Vagina (tissue), 2 donors: Measurements from ENCODE around the gene FKRP. TPM values are rescaled to one million over a fixed set of nuclear protein-coding genes. Genes with fewer than 3 reads are reported as not detected.

Experiments
- DNase-seq, 2 donors: peaks; one replicate each; pipeline ENCODE4 v3.0.0-alpha.2; 2017; ENCODE audit errors: extremely low spot score in 2 of 2
- H3K27ac ChIP-seq: fragments of 200-600 bp; sonication (generic); one replicate; pipeline ENCODE4 v1.5.1; 2019
- H3K27me3 ChIP-seq: fragments of 200-600 bp; sonication (generic); one replicate; pipeline ENCODE4 v1.5.1; 2019
- H3K36me3 ChIP-seq, 2 donors: fragments of 200-600 bp; sonication (generic); one replicate each; pipeline ENCODE4 v1.5.1; 2017 to 2019
- H3K4me1 ChIP-seq: fragments of 200-600 bp; sonication (generic); one replicate; pipeline ENCODE4 v1.5.1; 2019
- H3K4me3 ChIP-seq, 2 donors: fragments of 200-600 bp; sonication (generic); 1 replicate in 1 of 2; 2 replicates in 1 of 2; pipeline ENCODE4 v1.5.1; 2016 to 2019
- H3K9me3 ChIP-seq: fragments of 200-600 bp; sonication (generic); one replicate; pipeline ENCODE4 v1.5.1; 2019
- POLR2A ChIP-seq, 2 donors: fragments of 450-650 bp; IDR thresholded peaks; one replicate each; pipeline ENCODE4 v1.6.1; 2017; ENCODE audit warnings: antibody characterized with exemption in 2 of 2, mild to moderate bottlenecking in 2 of 2, moderate library complexity in 2 of 2
- POLR2AphosphoS5 ChIP-seq, 2 donors: sonication (generic); formaldehyde crosslinking; IDR thresholded peaks; one replicate each; pipeline ENCODE4 v1.9.0; 2017; ENCODE audit warnings: antibody characterized with exemption in 2 of 2, mild to moderate bottlenecking in 2 of 2, low read depth in 1 of 2; ENCODE audit not compliant: insufficient read depth in 1 of 2
- intact Hi-C: fragments of 100-400 bp; cut with DNase I; formaldehyde crosslinking; loops from one replicate; pipeline ENCODE4 v1.15.1; 2023
- total RNA-seq: library from RNA; depleted of rRNA; stranded (reverse); fragments of >200 nt; gene quantifications from one replicate; pipeline ENCODE4 v1.2.3, GENCODE V29; 2016
- TF ChIP-seq, protein P1 (sequence below), 3 experiments: fragments of 450-650 bp in 2 of 3; fragments of 200-600 bp in 1 of 3; sonication (generic) in 1 of 3; IDR thresholded peaks; one replicate each; pipeline ENCODE4 v1.5.1; 2017 to 2019; ENCODE audit warnings: antibody characterized with exemption in 3 of 3, mild to moderate bottlenecking in 2 of 3, moderate library complexity in 2 of 3

Gene FKRP
- total RNA-seq, 1 donor from 2014 or later, result 14.7 TPM

DNA sequence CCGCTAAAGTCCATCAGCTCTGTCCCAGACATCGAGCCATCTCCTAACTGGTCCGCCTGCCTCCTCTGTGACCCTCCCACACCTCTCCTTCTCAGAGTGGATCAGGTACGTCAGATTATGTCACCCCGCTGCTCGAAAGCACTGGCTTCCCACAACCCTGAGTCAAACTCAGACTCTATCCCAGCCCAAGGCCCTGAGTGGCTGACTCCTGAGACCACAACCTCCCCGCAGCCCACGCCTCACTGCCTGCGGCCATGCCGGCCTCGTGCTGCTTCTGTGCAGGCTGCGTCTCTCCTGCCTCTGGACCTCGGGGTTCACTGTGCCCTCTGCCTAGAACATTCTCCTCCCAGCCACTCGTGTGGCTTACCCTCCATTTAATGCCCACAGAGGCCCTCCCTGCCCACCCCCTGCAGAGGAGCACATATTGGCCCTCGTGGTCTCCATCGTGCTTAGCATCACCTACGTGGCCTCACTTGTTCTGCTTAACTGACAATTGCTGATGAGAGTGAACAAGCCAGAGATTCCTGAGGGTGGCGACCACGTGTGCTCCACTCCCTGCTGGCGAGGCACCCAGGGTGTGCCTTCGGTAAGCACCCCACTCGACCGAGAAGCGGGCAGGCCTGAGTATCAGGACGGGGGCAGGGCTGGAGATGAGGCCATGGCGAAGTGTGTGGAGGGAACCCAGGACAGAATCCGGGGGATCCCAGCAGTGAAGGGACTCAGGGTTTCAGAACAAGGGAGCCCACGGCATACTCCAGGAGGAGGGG lies 13.5 kb upstream of the FKRP start:
- intact Hi-C loops, result no loop called here
- Histone ChIP-seq H3K36me3 (peaks cover 0 to 84% of the 10 kb centered on the region in 2 donors), H3K27ac (no peak overlapping the region), H3K4me3 (no peak overlapping the region), H3K9me3 (no peaks in the 10 kb centered on the region), H3K4me1 (peaks cover 31% of the 10 kb centered on the region), H3K27me3 (no peaks in the 10 kb centered on the region)
- TF ChIP-seq POLR2AphosphoS5 (IDR thresholded peaks at IDR 0.05; ENCODE audit: insufficient read depth in 1 of 2, low read depth in 1 of 2) (no peak), POLR2A (IDR thresholded peaks at IDR 0.05) (no peak)
- TF ChIP-seq, protein P1, sequence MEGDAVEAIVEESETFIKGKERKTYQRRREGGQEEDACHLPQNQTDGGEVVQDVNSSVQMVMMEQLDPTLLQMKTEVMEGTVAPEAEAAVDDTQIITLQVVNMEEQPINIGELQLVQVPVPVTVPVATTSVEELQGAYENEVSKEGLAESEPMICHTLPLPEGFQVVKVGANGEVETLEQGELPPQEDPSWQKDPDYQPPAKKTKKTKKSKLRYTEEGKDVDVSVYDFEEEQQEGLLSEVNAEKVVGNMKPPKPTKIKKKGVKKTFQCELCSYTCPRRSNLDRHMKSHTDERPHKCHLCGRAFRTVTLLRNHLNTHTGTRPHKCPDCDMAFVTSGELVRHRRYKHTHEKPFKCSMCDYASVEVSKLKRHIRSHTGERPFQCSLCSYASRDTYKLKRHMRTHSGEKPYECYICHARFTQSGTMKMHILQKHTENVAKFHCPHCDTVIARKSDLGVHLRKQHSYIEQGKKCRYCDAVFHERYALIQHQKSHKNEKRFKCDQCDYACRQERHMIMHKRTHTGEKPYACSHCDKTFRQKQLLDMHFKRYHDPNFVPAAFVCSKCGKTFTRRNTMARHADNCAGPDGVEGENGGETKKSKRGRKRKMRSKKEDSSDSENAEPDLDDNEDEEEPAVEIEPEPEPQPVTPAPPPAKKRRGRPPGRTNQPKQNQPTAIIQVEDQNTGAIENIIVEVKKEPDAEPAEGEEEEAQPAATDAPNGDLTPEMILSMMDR (IDR thresholded peaks at IDR 0.05), result no peak
- no peak for DNase-seq

DNA sequence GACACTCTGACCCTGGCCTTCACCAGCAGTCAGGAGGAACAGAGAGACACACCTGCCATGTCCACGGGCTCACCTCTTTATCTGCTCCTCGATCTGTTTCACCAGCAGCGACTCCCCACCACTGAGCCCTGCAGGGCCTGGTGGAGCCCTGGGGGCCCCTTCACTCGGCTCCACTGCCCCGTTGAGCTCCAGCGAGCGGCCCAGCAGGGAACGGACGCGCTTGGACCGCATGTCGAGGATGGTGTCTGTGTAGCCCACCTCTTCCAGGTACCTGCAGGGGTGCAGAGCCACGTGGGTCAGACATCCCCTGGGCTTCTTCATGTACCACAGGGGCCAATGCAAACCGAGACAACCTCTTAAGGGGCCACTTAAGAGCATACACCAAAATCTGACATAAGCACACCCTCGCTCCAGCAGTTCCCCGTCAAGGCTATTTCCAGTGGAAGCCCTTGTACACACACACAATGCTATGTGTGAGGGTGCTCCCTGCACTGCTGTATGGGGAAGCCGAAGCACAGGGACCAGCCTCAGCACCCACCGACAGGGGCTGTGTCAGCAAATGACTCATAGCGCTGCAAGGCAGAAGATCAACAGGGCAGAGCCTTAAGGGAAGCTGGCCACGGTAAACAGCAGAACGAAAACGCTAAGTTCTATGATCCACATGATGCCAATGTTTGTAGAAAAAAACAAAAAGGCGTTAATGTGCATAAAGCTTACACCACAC lies 12.7 kb upstream of the FKRP start:
- intact Hi-C loops, result no loop called here
- no peaks in the 10 kb centered on the region for H3K27me3 ChIP-seq
- TF ChIP-seq POLR2AphosphoS5 (IDR thresholded peaks at IDR 0.05; ENCODE audit: insufficient read depth in 1 of 2, low read depth in 1 of 2) (no peak), POLR2A (IDR thresholded peaks at IDR 0.05) (no peak)
- TF ChIP-seq, protein P1 (IDR thresholded peaks at IDR 0.05), result no peak
- H3K9me3 ChIP-seq, result no peaks in the 10 kb centered on the region
- H3K27ac ChIP-seq, result no peak overlapping the region
- H3K36me3 ChIP-seq, result peaks cover 0 to 85% of the 10 kb centered on the region in 2 donors
- no peak for DNase-seq
- no peak overlapping the region for H3K4me3 ChIP-seq
- H3K4me1 ChIP-seq, result peaks cover 31% of the 10 kb centered on the region

GRCh38 chr19:46733690-46734292 lies 12.1 kb upstream of the FKRP start:
- DNase-seq, result no peak
- no peak overlapping the region for H3K4me3 ChIP-seq
- H3K27me3 ChIP-seq, result no peaks in the 10 kb centered on the region
- intact Hi-C loops, result no loop called here
- no peaks in the 10 kb centered on the region for H3K9me3 ChIP-seq
- TF ChIP-seq, protein P1 (IDR thresholded peaks at IDR 0.05), result no peak
- TF ChIP-seq POLR2AphosphoS5 (IDR thresholded peaks at IDR 0.05; ENCODE audit: insufficient read depth in 1 of 2, low read depth in 1 of 2) (no peak), POLR2A (IDR thresholded peaks at IDR 0.05) (no peak)
- H3K27ac ChIP-seq, result no peak overlapping the region
- peaks cover 0 to 83% of the 10 kb centered on the region in 2 donors for H3K36me3 ChIP-seq
- H3K4me1 ChIP-seq, result peaks cover 25% of the 10 kb centered on the region

DNA sequence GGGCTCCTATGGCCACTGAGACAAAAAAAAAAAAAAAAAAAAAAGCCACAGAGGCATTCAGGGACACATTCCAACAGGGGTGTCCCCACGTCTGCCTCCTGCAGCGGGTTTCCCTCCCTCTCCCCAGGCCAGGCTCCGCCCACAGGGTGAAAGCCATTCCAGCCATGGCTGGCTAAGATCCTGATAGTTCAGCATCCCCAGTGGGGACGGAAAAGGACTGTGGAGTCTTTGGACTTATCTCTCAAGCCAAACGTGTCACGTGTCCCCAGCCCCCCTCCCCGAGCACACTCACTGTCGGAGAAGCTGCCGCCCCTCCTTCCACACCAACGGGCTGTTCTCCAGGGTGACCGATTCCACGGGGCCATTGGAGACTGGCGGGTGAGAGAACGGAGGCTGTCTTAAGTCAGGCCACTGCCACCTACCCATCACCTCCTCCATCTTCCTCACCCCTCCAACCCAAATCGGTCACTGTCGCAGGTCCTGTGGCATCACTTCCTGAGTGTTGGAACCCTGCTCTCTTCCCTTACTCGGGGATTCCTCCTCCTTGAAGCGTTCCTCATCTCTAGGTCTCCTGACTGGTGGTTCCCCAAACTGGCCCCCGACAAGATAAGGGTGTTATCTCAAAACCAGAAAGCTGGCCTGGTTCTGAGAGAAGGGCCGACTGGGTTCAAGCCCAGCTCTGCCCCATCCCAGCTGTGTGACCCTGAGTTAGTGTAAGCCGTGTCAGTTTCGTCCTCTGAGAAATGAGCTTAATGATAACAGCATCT lies 9.1 kb upstream of the FKRP start:
- H3K4me1 ChIP-seq, result peaks cover 35% of the 10 kb centered on the region
- H3K9me3 ChIP-seq, result no peaks in the 10 kb centered on the region
- no peaks in the 10 kb centered on the region for H3K27me3 ChIP-seq
- H3K36me3 ChIP-seq, result peaks cover 0 to 62% of the 10 kb centered on the region in 2 donors
- H3K27ac ChIP-seq, result no peak overlapping the region
- H3K4me3 ChIP-seq, result no peak overlapping the region
- TF ChIP-seq POLR2A (IDR thresholded peaks at IDR 0.05), result no peak
- TF ChIP-seq, protein P1 (IDR thresholded peaks at IDR 0.05), result no peak
- no peak for TF ChIP-seq POLR2AphosphoS5 (IDR thresholded peaks at IDR 0.05; ENCODE audit: insufficient read depth in 1 of 2, low read depth in 1 of 2)
- intact Hi-C loops, result no loop called here
- DNase-seq, result no peak
